HPDE6-E6E7 (cell line): ENCODE measurements around the gene AQP11.

Source experiments
- DNase-seq: peaks from one replicate; pipeline ENCODE4 v3.0.0; 2011; ENCODE audit warnings: missing footprints; ENCODE audit errors: extremely low spot score

AQP11 gene

DNA sequence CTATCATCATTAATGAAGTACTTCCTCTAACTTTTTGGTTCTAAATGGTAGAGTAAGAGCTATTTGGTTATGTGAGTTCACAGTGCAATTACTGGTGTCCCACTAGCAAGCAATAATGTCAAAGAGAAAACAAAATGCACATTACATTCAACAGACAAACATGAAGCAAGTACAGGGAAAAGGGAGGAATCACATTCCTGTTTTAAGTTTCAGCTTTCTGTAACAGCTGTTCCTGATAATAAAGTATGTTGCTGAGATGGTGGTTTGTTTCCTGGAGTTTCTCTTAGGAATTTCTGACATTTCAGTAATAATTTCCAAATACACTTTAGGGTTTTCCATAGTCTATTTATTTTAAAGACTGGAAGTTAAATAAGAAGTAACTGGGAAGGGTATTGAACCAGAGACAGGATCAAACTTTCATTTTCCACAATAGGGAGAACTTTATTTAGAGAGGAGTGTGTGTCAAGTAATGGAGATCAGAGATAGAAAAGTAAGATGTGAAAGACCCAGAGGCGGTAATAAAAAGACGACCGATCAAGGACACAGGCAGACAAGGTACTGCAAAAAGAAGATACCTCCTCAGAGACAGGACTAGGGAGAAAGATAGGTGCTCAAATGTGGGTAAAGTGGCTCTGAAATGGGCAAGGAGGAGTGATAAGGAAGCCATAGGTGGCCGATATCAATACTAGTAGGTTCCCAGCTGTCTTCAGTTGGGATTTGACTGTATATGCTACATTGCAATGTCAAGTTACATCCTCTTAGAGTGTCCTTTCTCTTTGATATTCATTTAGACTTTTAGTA lies 68.7 kb downstream of the AQP11 start:
- no peak for DNase-seq
